Ovary (tissue), 3 donors: ENCODE measurements around the gene HPCAL4.

Source experiments
- EP300 ChIP-seq: sonication (generic); formaldehyde crosslinking; IDR thresholded peaks from one replicate; pipeline ENCODE4 v1.6.1; 2017; ENCODE audit warnings: antibody characterized with exemption
- POLR2A ChIP-seq: fragments of 450-650 bp; IDR thresholded peaks from one replicate; pipeline ENCODE4 v1.6.1; 2017; ENCODE audit warnings: antibody characterized with exemption, mild to moderate bottlenecking, moderate library complexity
- TF ChIP-seq, protein P1 (sequence below), 3 donors: fragments of 450-650 bp in 2 of 3; fragments of 200-600 bp in 1 of 3; IDR thresholded peaks; one replicate each; pipeline versions ENCODE4 v1.5.1 to v1.8.0; 2016 to 2022; ENCODE audit warnings: antibody characterized with exemption in 3 of 3, mild to moderate bottlenecking in 1 of 3
- donor health status: DM: no; HTN: no; CAD: no.

DNA sequence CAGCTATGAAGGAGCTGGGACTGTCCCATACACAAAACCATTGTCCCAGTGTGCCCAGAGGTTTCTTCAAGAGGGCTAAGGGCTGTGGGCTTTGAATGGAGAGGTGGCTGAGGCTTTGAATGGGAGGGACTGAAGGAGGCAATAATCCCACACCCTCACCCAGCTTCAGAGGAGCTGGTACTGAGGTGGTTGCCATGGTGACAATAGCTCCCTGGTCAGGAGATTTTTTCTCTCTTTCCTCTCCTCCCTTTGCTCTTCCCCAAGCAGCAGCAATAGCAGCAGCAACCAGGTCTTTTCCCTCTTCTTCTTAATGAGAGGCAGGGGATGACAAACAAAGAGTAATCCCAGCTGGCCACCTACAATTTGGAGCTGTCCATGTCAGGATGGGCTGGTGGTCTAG, 1.6 kb downstream of the HPCAL4 start:
- TF ChIP-seq, protein P1, sequence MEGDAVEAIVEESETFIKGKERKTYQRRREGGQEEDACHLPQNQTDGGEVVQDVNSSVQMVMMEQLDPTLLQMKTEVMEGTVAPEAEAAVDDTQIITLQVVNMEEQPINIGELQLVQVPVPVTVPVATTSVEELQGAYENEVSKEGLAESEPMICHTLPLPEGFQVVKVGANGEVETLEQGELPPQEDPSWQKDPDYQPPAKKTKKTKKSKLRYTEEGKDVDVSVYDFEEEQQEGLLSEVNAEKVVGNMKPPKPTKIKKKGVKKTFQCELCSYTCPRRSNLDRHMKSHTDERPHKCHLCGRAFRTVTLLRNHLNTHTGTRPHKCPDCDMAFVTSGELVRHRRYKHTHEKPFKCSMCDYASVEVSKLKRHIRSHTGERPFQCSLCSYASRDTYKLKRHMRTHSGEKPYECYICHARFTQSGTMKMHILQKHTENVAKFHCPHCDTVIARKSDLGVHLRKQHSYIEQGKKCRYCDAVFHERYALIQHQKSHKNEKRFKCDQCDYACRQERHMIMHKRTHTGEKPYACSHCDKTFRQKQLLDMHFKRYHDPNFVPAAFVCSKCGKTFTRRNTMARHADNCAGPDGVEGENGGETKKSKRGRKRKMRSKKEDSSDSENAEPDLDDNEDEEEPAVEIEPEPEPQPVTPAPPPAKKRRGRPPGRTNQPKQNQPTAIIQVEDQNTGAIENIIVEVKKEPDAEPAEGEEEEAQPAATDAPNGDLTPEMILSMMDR (IDR thresholded peaks at IDR 0.05), result no peak
- TF ChIP-seq POLR2A (no peak), EP300 (no peak)
